ENCODE results near the gene CREB3L4. TPM values are rescaled to one million over a fixed set of nuclear protein-coding genes. Genes with fewer than 3 reads are reported as not detected.

The CREB3L4 gene
- total RNA-seq, 1 experiment from 2014 or later: 25.9 TPM

GRCh38 chr1:153959454-153959853 lies 8.2 kb upstream of the CREB3L4 start:
- ChIA-PET CTCF (no interaction called here), POLR2A (ENCODE audit: unreplicated experiment) (interaction anchor here (0.6 kb wide), 1 partner anchor 194 kb away, joined by 5 read pairs; no protein-coding TSS in a partner anchor)
- Histone ChIP-seq H2AFZ (no peak overlapping the region), H3K27me3 (ENCODE audit: insufficient read depth, low read depth) (no peaks in the 10 kb centered on the region), H3K36me3 (ENCODE audit: low read depth) (no peaks in the 10 kb centered on the region), H3F3A (ENCODE audit: insufficient read depth, low read depth) (peaks cover 46% of the 10 kb centered on the region), H3K9me3 (ENCODE audit: insufficient read depth, low read depth) (no peaks in the 10 kb centered on the region), H3K79me2 (ENCODE audit: low read depth) (peaks cover 64% of the 10 kb centered on the region), H3K4me3 (no peak overlapping the region), H3K4me2 (peak overlapping the region; percentile 42; the same call in 1 of the 2 replicates), H3K4me1 (replicated peaks; ENCODE audit: insufficient read depth) (peaks cover 30% of the 10 kb centered on the region), H3K27ac (no peak overlapping the region), H3K9me2 (ENCODE audit: insufficient read depth) (no peaks in the 10 kb centered on the region), H4K20me1 (ENCODE audit: insufficient read depth) (peaks cover 23% of the 10 kb centered on the region)
- no peak for TF ChIP-seq CTCF (conservative IDR thresholded peaks at IDR 0.05)
- no peak for TF ChIP-seq EZH2 (IDR thresholded peaks at IDR 0.05; ENCODE audit: low read depth)
- BruUV-seq (replicated peaks): no TSS peak
- intact Hi-C loops (cut with micrococcal nuclease; ENCODE audit: unreplicated experiment): no loop called here
- DNase-seq: no peak

GRCh38 chr1:153960206-153960605 lies 7.5 kb upstream of the CREB3L4 start:
- Histone ChIP-seq H3K4me3 (no peak overlapping the region), H3F3A (ENCODE audit: insufficient read depth, low read depth) (peaks cover 53% of the 10 kb centered on the region), H3K9me3 (ENCODE audit: insufficient read depth, low read depth) (no peaks in the 10 kb centered on the region), H3K27ac (no peak overlapping the region), H2AFZ (no peak overlapping the region), H3K9me2 (ENCODE audit: insufficient read depth) (no peaks in the 10 kb centered on the region), H3K4me2 (no peak overlapping the region), H3K4me1 (replicated peaks; ENCODE audit: insufficient read depth) (peaks cover 37% of the 10 kb centered on the region), H3K27me3 (ENCODE audit: insufficient read depth, low read depth) (no peaks in the 10 kb centered on the region), H3K79me2 (ENCODE audit: low read depth) (peaks cover 60% of the 10 kb centered on the region), H4K20me1 (ENCODE audit: insufficient read depth) (peaks cover 19% of the 10 kb centered on the region), H3K36me3 (ENCODE audit: low read depth) (no peaks in the 10 kb centered on the region)
- POLR2A ChIA-PET (ENCODE audit: unreplicated experiment): no interaction called here
- TF ChIP-seq EZH2 (IDR thresholded peaks at IDR 0.05; ENCODE audit: low read depth): no peak
- TF ChIP-seq CTCF (conservative IDR thresholded peaks at IDR 0.05): no peak
- BruUV-seq (replicated peaks): no TSS peak
- no peak for DNase-seq
- CTCF ChIA-PET: no interaction called here
- intact Hi-C loops (cut with micrococcal nuclease; ENCODE audit: unreplicated experiment): loop anchor here (5.0 to 10.0 kb wide), 3 partner anchors 312 to 425 kb away; partner anchors contain the start of genes HAX1, S100A2 and S100A6

GRCh38 chr1:153961421-153961820 lies 6.3 kb upstream of the CREB3L4 start:
- Histone ChIP-seq H4K20me1 (ENCODE audit: insufficient read depth) (peaks cover 10% of the 10 kb centered on the region), H3F3A (ENCODE audit: insufficient read depth, low read depth) (peaks cover 62% of the 10 kb centered on the region), H3K27me3 (ENCODE audit: insufficient read depth, low read depth) (no peaks in the 10 kb centered on the region), H3K4me1 (replicated peaks; ENCODE audit: insufficient read depth) (peaks cover 45% of the 10 kb centered on the region), H3K4me3 (peak overlapping the region; percentile 91; the same call in 1 of the 2 replicates), H3K9me3 (ENCODE audit: insufficient read depth, low read depth) (no peaks in the 10 kb centered on the region), H3K36me3 (ENCODE audit: low read depth) (no peaks in the 10 kb centered on the region), H3K79me2 (ENCODE audit: low read depth) (peaks cover 60% of the 10 kb centered on the region), H2AFZ (no peak overlapping the region), H3K27ac (no peak overlapping the region), H3K4me2 (peak overlapping the region; percentile 98), H3K9me2 (ENCODE audit: insufficient read depth) (no peaks in the 10 kb centered on the region)
- ChIA-PET POLR2A (ENCODE audit: unreplicated experiment) (no interaction called here), CTCF (no interaction called here)
- no peak for TF ChIP-seq CTCF (conservative IDR thresholded peaks at IDR 0.05)
- no peak for TF ChIP-seq EZH2 (IDR thresholded peaks at IDR 0.05; ENCODE audit: low read depth)
- intact Hi-C loops (cut with micrococcal nuclease; ENCODE audit: unreplicated experiment): loop anchor here (5.0 to 10.0 kb wide), 3 partner anchors 311 to 427 kb away; partner anchors contain the start of genes HAX1, S100A2 and S100A6
- DNase-seq: no peak
- BruUV-seq (replicated peaks): no TSS peak
